ENCODE data around the gene P2RY14.

DNA sequence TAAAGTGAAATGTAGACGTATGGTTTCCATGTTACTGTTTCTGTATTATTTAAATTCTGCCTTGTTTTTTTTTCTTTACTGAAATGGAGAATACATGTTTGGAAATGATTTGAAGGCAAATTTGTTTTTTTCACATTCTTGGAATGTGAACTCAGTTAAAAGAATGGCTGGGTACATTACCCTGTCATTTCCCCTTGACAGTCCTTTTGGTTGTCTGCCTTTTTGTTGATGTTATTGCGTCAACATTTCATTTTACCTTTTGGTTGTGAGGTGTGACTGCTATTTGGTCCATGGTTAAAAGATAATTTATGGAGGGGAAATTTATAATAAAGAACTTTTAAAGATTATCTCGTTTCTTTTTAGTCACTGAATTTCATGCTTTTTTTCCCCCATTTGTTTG, 72.1 kb downstream of the P2RY14 start:
- TF ChIP-seq, protein P1, sequence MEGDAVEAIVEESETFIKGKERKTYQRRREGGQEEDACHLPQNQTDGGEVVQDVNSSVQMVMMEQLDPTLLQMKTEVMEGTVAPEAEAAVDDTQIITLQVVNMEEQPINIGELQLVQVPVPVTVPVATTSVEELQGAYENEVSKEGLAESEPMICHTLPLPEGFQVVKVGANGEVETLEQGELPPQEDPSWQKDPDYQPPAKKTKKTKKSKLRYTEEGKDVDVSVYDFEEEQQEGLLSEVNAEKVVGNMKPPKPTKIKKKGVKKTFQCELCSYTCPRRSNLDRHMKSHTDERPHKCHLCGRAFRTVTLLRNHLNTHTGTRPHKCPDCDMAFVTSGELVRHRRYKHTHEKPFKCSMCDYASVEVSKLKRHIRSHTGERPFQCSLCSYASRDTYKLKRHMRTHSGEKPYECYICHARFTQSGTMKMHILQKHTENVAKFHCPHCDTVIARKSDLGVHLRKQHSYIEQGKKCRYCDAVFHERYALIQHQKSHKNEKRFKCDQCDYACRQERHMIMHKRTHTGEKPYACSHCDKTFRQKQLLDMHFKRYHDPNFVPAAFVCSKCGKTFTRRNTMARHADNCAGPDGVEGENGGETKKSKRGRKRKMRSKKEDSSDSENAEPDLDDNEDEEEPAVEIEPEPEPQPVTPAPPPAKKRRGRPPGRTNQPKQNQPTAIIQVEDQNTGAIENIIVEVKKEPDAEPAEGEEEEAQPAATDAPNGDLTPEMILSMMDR (conservative IDR thresholded peaks at IDR 0.05; ENCODE audit: low read depth in 2 of 2), result no peak
- TF ChIP-seq ZNF114 (CRISPR knock-in tag; IDR thresholded peaks at IDR 0.05) (no peak), POLR2AphosphoS5 (IDR thresholded peaks at IDR 0.05; ENCODE audit: low read depth) (no peak), EZH2 (IDR thresholded peaks at IDR 0.05; ENCODE audit: low read depth, unreplicated experiment) (no peak), CREB1 (CRISPR knock-in tag; IDR thresholded peaks at IDR 0.05; ENCODE audit: low read depth) (no peak), EZH2phosphoT487 (IDR thresholded peaks at IDR 0.05; ENCODE audit: unreplicated experiment) (no peak), ZNF331 (CRISPR knock-in tag; IDR thresholded peaks at IDR 0.05; ENCODE audit: low read depth) (no peak), STAT1 (IDR thresholded peaks at IDR 0.05; ENCODE audit: unreplicated experiment) (no peak), NANOG (IDR thresholded peaks at IDR 0.05; ENCODE audit: borderline replicate concordance) (no peak), JUNB (IDR thresholded peaks at IDR 0.05; ENCODE audit: unreplicated experiment) (no peak)
- TF ChIP-seq, protein P2, sequence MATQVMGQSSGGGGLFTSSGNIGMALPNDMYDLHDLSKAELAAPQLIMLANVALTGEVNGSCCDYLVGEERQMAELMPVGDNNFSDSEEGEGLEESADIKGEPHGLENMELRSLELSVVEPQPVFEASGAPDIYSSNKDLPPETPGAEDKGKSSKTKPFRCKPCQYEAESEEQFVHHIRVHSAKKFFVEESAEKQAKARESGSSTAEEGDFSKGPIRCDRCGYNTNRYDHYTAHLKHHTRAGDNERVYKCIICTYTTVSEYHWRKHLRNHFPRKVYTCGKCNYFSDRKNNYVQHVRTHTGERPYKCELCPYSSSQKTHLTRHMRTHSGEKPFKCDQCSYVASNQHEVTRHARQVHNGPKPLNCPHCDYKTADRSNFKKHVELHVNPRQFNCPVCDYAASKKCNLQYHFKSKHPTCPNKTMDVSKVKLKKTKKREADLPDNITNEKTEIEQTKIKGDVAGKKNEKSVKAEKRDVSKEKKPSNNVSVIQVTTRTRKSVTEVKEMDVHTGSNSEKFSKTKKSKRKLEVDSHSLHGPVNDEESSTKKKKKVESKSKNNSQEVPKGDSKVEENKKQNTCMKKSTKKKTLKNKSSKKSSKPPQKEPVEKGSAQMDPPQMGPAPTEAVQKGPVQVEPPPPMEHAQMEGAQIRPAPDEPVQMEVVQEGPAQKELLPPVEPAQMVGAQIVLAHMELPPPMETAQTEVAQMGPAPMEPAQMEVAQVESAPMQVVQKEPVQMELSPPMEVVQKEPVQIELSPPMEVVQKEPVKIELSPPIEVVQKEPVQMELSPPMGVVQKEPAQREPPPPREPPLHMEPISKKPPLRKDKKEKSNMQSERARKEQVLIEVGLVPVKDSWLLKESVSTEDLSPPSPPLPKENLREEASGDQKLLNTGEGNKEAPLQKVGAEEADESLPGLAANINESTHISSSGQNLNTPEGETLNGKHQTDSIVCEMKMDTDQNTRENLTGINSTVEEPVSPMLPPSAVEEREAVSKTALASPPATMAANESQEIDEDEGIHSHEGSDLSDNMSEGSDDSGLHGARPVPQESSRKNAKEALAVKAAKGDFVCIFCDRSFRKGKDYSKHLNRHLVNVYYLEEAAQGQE (IDR thresholded peaks at IDR 0.05; ENCODE audit: unreplicated experiment), result no peak
- TF ChIP-seq, protein P3, sequence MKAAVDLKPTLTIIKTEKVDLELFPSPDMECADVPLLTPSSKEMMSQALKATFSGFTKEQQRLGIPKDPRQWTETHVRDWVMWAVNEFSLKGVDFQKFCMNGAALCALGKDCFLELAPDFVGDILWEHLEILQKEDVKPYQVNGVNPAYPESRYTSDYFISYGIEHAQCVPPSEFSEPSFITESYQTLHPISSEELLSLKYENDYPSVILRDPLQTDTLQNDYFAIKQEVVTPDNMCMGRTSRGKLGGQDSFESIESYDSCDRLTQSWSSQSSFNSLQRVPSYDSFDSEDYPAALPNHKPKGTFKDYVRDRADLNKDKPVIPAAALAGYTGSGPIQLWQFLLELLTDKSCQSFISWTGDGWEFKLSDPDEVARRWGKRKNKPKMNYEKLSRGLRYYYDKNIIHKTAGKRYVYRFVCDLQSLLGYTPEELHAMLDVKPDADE (IDR thresholded peaks at IDR 0.05), result no peak
